Gastrocnemius medialis (tissue), 4 donors: ENCODE results near the gene PRKG1. TPM values are rescaled to one million over a fixed set of nuclear protein-coding genes. Genes with fewer than 3 reads are reported as not detected.

Experiments used
- ATAC-seq, 2 donors: fragments of 150-250 bp; one replicate each; pipeline ENCODE4 v1.9.1; 2016
- DNase-seq, 2 donors: peaks; one replicate each; pipeline ENCODE4 v3.0.0-alpha.2; 2019
- H3K27ac ChIP-seq, 4 donors: fragments of 200-600 bp; sonication (generic); 1 replicate in 1 of 4; 2 replicates in 3 of 4; pipeline ENCODE4 v1.5.1; 2016 to 2018; ENCODE audit warnings: mild to moderate bottlenecking in 2 of 4, moderate library complexity in 1 of 4
- H3K27me3 ChIP-seq, 3 donors: fragments of 200-600 bp; sonication (generic) in 2 of 3; 1 replicate in 1 of 3; 2 replicates in 2 of 3; pipeline versions ENCODE4 v1.5.1 to v1.6.0; 2016 to 2019; ENCODE audit warnings: mild to moderate bottlenecking in 1 of 3, moderate library complexity in 1 of 3
- H3K36me3 ChIP-seq, 2 donors: fragments of 200-600 bp; sonication (generic) in 1 of 2; one replicate each; pipeline ENCODE4 v1.5.1; 2017 to 2018
- H3K4me1 ChIP-seq, 2 donors: fragments of 200-600 bp; sonication (generic) in 1 of 2; one replicate each; pipeline ENCODE4 v1.5.1; 2016 to 2017; ENCODE audit warnings: mild to moderate bottlenecking in 2 of 2
- H3K4me3 ChIP-seq, 4 donors: fragments of 200-600 bp; sonication (generic) in 3 of 4; 1 replicate in 1 of 4; 2 replicates in 3 of 4; pipeline ENCODE4 v1.5.1; 2016 to 2019; ENCODE audit warnings: mild to moderate bottlenecking in 2 of 4
- H3K9me3 ChIP-seq, 3 donors: fragments of 200-600 bp; sonication (generic) in 2 of 3; 1 replicate in 1 of 3; 2 replicates in 2 of 3; pipeline ENCODE4 v1.5.1; 2016 to 2019
- POLR2A ChIP-seq, 2 donors: fragments of 450-650 bp; IDR thresholded peaks; one replicate each; pipeline ENCODE4 v1.6.1; 2017; ENCODE audit warnings: antibody characterized with exemption in 2 of 2, mild to moderate bottlenecking in 2 of 2, moderate library complexity in 2 of 2
- in situ Hi-C, 4 donors: fragments of 200-750 bp; cut with MboI; loops; one replicate each; pipeline versions ENCODE4 v1.15.0 to v1.8.0; 2017; ENCODE audit warnings: low sequenced_read_pairs in 4 of 4
- intact Hi-C: fragments of 100-400 bp; cut with DNase I; formaldehyde crosslinking; loops from one replicate; pipeline ENCODE4 v1.15.1; 2023; ENCODE audit warnings: low total_unique reads
- total RNA-seq, 4 donors: library from RNA; depleted of rRNA; stranded (reverse); fragments of >200 nt; gene quantifications; one replicate each; pipeline versions ENCODE4 v1.1.0 to v1.2.3, GENCODE V29; 2016
- TF ChIP-seq, protein P1 (sequence below), 5 experiments: fragments of 450-650 bp in 3 of 5; fragments of 200-600 bp in 2 of 5; sonication (generic) in 2 of 5; IDR thresholded peaks in 4 of 5; conservative IDR thresholded peaks in 1 of 5; 1 replicate in 4 of 5; 2 replicates in 1 of 5; pipeline ENCODE4 v1.5.1; 2016 to 2019; ENCODE audit warnings: antibody characterized with exemption in 5 of 5, mild to moderate bottlenecking in 3 of 5, moderate library complexity in 3 of 5

PRKG1 gene
- total RNA-seq, 4 donors from 2014 or later = 10.4 to 39.4 (median 25.1) TPM

DNA sequence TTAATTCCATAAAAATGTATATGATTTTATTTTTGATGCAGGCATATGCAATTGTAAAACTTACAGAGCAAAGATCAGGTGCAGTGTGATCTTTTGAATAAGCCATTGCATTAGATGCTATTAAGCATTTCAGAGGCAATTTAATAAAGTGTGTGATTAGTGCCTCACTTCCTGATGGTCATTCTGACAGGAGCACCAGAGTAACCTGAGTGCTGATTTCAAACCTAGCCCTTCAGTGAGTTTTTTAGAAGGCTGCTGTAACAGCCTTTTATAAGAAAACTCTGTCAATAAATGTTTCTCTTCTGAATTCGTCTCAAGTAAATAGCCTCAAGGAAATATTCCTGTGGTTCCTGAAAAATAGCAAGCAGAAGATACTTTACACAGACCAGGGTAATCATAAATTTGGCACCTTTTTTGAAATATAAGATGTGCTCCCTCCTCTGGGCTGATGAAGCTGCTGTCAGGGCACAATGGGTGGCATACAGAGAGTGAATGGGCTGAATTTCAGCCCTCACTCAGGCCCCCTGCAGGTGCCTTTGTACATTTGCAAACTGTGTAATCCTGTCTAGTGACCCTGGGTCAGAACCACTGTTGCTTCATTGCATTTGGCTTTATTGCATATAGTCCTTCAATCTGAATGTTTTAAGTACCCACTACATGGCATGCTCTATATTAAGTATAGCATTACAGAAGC, 818.8 kb downstream of the PRKG1 start:
- Histone ChIP-seq H3K4me1 (peaks cover 0 to 3% of the 10 kb centered on the region in 2 donors), H3K27ac (no peak overlapping the region), H3K36me3 (no peaks in the 10 kb centered on the region), H3K4me3 (no peak overlapping the region), H3K9me3 (no peaks in the 10 kb centered on the region), H3K27me3 (no peaks in the 10 kb centered on the region)
- DNase-seq (no peak), ATAC-seq (no peak)
- TF ChIP-seq POLR2A (IDR thresholded peaks at IDR 0.05) = no peak
- TF ChIP-seq, protein P1, sequence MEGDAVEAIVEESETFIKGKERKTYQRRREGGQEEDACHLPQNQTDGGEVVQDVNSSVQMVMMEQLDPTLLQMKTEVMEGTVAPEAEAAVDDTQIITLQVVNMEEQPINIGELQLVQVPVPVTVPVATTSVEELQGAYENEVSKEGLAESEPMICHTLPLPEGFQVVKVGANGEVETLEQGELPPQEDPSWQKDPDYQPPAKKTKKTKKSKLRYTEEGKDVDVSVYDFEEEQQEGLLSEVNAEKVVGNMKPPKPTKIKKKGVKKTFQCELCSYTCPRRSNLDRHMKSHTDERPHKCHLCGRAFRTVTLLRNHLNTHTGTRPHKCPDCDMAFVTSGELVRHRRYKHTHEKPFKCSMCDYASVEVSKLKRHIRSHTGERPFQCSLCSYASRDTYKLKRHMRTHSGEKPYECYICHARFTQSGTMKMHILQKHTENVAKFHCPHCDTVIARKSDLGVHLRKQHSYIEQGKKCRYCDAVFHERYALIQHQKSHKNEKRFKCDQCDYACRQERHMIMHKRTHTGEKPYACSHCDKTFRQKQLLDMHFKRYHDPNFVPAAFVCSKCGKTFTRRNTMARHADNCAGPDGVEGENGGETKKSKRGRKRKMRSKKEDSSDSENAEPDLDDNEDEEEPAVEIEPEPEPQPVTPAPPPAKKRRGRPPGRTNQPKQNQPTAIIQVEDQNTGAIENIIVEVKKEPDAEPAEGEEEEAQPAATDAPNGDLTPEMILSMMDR (IDR thresholded peaks at IDR 0.05 in 4 of 5, conservative IDR thresholded peaks at IDR 0.05 in 1 of 5) = peak in 1 of 5 experiments; percentile 16
- in situ Hi-C loops = no loop called here
- intact Hi-C loops = no loop called here

DNA sequence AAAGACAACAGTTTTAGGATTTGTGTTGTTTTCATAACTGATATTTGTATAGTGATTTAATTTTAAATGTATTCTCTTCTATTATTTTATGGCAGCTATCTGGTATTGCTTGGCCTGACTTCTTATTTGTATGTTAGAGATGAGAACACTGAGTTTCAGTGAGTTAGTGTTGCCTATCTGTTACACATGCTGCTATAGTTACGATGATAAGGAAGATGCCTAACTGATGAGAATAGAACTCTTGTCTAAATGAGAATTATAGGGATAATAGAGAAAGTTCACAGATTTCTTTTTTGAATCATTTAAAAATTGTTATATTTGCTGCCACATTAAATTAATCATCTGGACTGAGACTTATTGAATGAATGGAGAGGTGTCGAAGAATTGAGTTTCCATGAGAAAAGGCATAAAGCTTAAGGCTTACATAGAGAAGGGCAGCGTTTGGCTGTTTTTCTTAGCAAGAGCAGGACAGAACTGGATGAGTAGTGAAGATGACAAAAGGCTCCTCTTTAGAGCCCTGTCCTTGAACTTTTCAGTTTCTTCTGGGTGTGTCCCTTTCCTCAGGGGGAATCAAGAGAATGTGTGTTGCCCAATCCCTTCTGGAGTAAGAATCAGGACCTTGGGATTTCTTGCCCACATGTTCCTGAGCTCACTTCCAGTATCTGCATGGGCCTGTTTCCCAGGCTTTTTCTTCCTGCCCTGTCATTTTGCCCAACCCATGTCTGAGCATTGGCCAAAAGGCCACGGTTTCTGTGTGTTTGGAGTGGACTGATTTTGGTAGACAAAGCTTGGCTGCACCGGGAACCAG, 820.7 kb downstream of the PRKG1 start:
- Histone ChIP-seq H3K9me3 (no peaks in the 10 kb centered on the region), H3K27ac (no peak overlapping the region), H3K4me1 (peaks cover 0 to 3% of the 10 kb centered on the region in 2 donors), H3K4me3 (no peak overlapping the region), H3K36me3 (no peaks in the 10 kb centered on the region), H3K27me3 (no peaks in the 10 kb centered on the region)
- no peak for TF ChIP-seq POLR2A (IDR thresholded peaks at IDR 0.05)
- TF ChIP-seq, protein P1 (IDR thresholded peaks at IDR 0.05 in 4 of 5, conservative IDR thresholded peaks at IDR 0.05 in 1 of 5) = no peak
- DNase-seq (peak; percentile 8 to 55), ATAC-seq (peak; percentile 59 to 81)
- intact Hi-C loops (no loop called here), in situ Hi-C loops (no loop called here)

DNA sequence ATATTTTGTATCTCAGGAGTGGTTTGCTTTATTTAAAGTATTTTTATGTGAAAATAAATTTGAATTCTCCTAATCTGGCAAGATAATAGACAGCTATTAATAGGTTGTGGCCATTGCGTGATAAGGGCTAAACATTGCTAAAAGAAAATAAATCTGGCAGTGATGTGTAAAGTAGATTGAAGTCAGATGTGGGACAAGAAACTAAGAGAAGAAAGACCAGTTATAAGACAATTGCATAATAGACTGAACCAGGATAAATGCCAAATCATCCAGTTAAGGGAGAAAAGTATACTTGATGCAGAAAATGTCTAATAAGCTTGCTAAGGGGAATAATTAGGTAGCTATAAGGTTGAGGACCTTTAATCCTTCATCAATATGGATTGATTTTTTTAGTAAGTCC, 822.6 kb downstream of the PRKG1 start:
- in situ Hi-C loops = no loop called here
- intact Hi-C loops = no loop called here
- Histone ChIP-seq H3K4me1 (peaks cover 0 to 3% of the 10 kb centered on the region in 2 donors), H3K4me3 (no peak overlapping the region), H3K9me3 (no peaks in the 10 kb centered on the region), H3K27ac (no peak overlapping the region), H3K27me3 (no peaks in the 10 kb centered on the region), H3K36me3 (no peaks in the 10 kb centered on the region)
- ATAC-seq (peak; percentile 46 to 64), DNase-seq (no peak)
- TF ChIP-seq, protein P1 (IDR thresholded peaks at IDR 0.05 in 4 of 5, conservative IDR thresholded peaks at IDR 0.05 in 1 of 5) = no peak
- TF ChIP-seq POLR2A (IDR thresholded peaks at IDR 0.05) = no peak

DNA sequence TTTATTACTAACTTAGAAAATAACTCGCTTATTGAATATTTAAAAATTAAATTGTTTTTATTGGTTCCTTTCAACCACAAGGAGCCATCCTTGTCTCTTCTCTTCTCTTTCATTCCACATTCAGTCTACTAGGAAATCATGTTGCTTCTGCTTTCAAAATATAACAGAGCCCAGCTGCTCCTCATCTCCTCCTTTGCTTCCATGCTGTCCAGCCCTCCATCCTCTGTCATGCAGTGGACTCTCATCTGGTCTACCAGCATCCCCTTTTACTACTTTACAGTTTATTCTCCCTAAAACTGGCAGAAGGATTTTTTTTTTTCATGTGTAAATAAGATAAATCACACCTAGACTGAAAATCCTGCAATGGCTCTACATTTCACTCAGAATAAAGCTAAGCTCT, 823.3 kb downstream of the PRKG1 start:
- peaks cover 0 to 3% of the 10 kb centered on the region in 2 donors for H3K4me1 ChIP-seq
- H3K36me3 ChIP-seq = no peaks in the 10 kb centered on the region
- DNase-seq (no peak), ATAC-seq (no peak)
- no peak overlapping the region for H3K27ac ChIP-seq
- intact Hi-C loops (no loop called here), in situ Hi-C loops (no loop called here)
- no peaks in the 10 kb centered on the region for H3K9me3 ChIP-seq
- TF ChIP-seq, protein P1 (IDR thresholded peaks at IDR 0.05 in 4 of 5, conservative IDR thresholded peaks at IDR 0.05 in 1 of 5) = no peak
- TF ChIP-seq POLR2A (IDR thresholded peaks at IDR 0.05) = no peak
- H3K4me3 ChIP-seq = no peak overlapping the region
- H3K27me3 ChIP-seq = no peaks in the 10 kb centered on the region
